ENCODE measurements around the gene KLHL8.
"Not testable (repeated sequence)": the region's sequence is repeated elsewhere in the genome, so short reads cannot be mapped to it uniquely, and the experiment has no call there.

The KLHL8 gene

DNA sequence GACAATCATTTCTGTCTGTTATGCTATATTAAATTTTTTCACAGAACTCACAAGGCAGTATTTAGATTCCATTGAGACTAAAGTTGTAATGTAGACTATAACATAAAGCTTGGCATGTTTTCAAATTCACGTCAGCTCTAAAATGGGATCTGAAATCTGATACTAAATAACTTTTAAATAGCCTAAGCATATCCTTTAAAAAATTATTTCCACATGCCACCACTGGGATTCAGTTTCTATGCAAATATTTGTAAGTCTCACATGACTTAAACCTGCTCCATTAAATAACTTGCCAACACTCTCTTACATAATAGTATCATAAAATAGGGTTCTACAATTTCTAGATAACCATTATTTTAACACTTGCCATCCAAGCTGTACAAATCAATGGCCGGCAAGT is 32.4 kb downstream of the KLHL8 start:
- in situ Hi-C loops (cut with MboI; ENCODE audit: low sequenced_read_pairs): no loop called here

- in situ Hi-C loops (cut with MboI; ENCODE audit: low sequenced_read_pairs): no loop called here
Observed at GRCh38 chr4:87185146-87185870, 35.1 kb downstream of the KLHL8 start.

- in situ Hi-C loops (cut with MboI; ENCODE audit: low sequenced_read_pairs): no loop called here
Observed at GRCh38 chr4:87180767-87181166, 39.7 kb downstream of the KLHL8 start.

GRCh38 chr4:87179751-87180150 is 40.7 kb downstream of the KLHL8 start:
- in situ Hi-C loops (cut with MboI; ENCODE audit: low sequenced_read_pairs): no loop called here

GRCh38 chr4:87174672-87175071 is 45.7 kb downstream of the KLHL8 start:
- in situ Hi-C loops (cut with MboI; ENCODE audit: low sequenced_read_pairs): no loop called here

DNA sequence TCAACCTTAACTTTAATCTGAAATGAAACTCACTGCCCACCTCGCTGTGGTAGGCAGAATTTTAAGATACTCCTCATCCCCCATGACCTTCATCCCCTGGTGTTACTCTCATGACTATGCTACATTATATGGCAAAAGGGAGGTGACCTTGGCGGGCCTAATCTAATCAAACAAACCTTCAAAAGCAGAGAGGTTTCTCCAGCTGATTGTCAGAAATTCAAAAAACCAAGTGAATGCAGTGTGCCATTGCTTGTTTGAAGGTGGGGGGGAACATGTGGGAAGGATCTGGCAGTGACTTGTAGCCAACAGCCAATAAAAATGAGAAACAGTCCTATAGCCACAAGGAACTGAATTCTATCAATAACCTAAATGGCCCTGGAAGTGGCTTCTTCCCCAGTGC is 48.5 kb downstream of the KLHL8 start:
- in situ Hi-C loops (cut with MboI; ENCODE audit: low sequenced_read_pairs): no loop called here

- in situ Hi-C loops (cut with MboI; ENCODE audit: low sequenced_read_pairs): no loop called here
Observed at GRCh38 chr4:87166296-87166854, 54.0 kb downstream of the KLHL8 start.

- in situ Hi-C loops (cut with MboI; ENCODE audit: low sequenced_read_pairs): no loop called here
Observed at GRCh38 chr4:87165892-87166291, 54.5 kb downstream of the KLHL8 start.

DNA sequence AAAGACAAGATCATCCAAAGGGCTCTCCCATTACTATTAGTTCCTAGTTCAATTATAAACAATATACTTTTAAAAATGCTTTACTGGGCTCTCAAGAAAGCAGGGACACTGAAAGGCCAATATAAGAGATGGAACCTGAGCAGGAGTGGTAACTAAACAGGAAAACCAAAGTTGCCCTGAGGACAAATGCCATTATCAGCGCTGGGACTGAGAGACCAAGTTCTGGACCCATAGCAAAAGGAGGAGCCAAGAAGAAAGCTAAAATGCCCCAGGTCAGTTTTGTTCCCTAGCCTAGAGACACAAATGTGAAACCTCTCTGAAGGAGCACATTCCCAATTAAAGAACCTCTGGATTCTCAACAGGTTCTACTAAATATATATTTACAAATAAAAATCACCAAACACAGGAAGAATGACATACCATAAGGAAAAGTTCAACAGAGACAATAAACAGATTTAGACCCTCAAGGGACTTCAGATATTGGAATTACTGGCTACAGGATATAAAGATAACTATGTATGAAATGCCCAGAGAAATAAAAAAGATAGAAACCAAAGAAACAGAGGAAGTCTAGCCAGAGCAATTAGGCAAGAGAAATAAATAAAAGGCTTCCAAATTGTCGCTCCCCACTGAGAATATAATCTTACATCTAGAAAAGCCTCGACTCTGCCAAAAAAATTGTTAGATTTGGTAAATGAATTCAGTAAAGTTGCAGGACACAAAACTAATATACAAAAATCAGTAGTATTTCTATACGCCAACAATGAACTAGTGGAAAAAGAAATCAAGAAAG is 67.1 kb downstream of the KLHL8 start:
- in situ Hi-C loops (cut with MboI; ENCODE audit: low sequenced_read_pairs): loop anchor here (10.0 kb wide), 1 partner anchor 82 kb away; no protein-coding TSS in a partner anchor

DNA sequence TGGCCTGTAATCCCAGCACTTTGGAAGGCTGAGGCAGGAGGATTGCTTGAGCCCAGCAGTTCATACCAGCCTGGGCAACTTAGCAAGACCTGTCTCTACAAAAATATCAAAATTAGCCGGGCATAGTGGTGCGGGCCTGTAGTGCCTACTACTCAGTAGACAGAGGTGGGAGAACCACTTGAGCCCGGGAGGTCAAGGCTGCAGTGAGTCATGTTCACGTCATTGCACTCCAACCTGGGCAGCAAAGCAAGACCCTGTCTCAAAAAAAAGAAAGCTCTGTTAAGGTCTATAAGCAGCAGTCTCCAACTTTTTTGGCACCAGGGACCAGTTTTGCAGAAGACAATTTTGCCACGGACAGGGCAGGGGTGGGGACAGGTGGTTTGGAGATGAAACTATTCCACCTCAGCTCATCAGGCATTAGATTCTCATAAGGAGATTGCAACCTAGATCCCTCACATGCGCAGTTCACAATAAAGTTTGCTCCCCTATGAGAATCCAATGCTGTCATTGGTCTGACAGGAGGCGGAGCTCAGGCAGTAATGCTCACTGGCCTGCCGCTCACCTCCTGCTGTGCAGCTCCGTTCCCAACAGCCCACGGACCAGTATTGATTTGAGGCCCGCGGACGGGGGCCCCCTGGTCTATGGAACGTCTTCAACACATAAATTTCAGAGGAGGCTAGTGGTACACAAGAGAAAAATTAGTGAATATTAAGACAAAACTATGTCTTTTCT is 67.9 kb downstream of the KLHL8 start:
- in situ Hi-C loops (cut with MboI; ENCODE audit: low sequenced_read_pairs): loop anchor here (10.0 kb wide), 1 partner anchor 82 kb away; no protein-coding TSS in a partner anchor

GRCh38 chr4:87151730-87152129 is 68.7 kb downstream of the KLHL8 start:
- in situ Hi-C loops (cut with MboI; ENCODE audit: low sequenced_read_pairs): loop anchor here (10.0 kb wide), 1 partner anchor 83 kb away; no protein-coding TSS in a partner anchor

DNA sequence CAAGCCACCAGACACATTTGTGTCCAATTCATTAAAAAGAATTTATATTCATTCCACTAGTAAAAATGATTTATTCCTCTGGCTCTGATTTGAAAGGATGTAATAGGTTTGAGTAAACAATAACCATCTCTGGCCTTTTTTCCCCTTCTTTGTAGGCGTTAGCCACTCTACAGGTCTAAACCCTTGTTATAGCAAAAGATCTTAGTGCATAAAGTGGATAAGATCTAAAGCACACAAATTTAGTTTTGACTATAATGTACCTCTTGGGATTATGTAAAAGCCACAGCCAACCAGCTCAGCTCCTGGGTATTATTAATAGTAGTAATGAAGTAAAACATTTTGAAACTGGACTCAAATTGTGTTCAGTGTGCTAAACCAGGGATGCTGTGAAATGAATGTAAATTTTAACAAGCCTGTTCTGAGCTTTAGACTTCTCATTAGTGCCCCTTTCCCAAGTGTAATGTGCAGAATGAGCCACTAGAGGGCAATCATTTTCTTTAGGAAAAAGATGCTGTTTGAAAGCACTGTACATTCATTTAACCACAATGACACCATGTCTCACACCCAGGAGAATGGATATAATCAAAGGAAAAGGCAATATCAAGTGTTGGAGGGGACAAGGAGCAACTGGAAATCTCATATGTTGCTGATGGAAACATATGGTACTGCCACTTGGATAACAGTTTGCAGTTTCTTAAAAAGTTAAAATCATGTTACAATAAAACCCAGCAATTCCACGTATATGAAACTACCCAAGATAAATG is 69.7 kb downstream of the KLHL8 start:
- in situ Hi-C loops (cut with MboI; ENCODE audit: low sequenced_read_pairs): loop anchor here (10.0 kb wide), 1 partner anchor 84 kb away; no protein-coding TSS in a partner anchor

GRCh38 chr4:87147116-87147515 is 73.3 kb downstream of the KLHL8 start:
- in situ Hi-C loops (cut with MboI; ENCODE audit: low sequenced_read_pairs): no loop called here

- in situ Hi-C loops (cut with MboI; ENCODE audit: low sequenced_read_pairs): not testable (repeated sequence)
Observed at GRCh38 chr4:87145934-87146333, 74.5 kb downstream of the KLHL8 start.

DNA sequence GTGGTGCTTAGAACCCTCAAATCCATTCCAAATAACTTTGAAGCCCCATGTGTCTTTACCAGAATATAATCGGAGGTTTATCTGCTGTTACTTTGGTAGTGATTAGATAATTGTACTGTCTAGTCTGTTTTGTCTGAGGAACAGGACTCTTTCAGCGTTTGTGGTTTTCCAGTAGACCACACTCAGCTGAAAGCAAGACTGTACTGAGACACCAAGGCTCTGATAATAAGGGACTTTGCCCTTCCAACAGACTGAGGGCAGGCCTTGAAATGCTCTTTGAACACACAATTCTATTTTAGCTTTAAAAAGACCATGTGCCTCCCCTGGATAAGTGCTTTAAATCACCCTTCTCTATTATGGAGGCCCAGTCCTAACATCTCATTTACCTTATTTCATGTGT is 76.1 kb downstream of the KLHL8 start:
- in situ Hi-C loops (cut with MboI; ENCODE audit: low sequenced_read_pairs): no loop called here

GRCh38 chr4:87141428-87141827 is 79.0 kb downstream of the KLHL8 start:
- in situ Hi-C loops (cut with MboI; ENCODE audit: low sequenced_read_pairs): no loop called here

GRCh38 chr4:87134122-87134521 is 86.3 kb downstream of the KLHL8 start:
- in situ Hi-C loops (cut with MboI; ENCODE audit: low sequenced_read_pairs): no loop called here

DNA sequence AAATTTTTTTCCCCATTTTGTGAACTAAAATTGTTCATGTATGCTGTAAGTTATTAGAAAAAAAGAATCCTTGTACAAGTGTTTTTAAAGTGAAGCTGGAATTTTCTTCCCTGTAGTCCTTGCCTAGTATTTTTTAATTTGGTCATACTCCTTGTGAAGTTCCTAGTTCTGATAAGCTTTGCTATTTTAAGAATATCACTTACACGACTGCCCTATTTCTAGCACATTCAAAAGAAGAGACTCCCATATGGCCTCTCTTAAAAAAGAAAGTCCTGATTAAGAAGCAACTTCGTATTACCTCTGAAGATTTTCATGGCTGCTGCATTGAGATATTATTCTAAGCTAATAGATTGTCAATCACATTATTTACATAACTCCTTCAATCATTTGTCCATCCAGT is 87.2 kb downstream of the KLHL8 start:
- in situ Hi-C loops (cut with MboI; ENCODE audit: low sequenced_read_pairs): no loop called here

- in situ Hi-C loops (cut with MboI; ENCODE audit: low sequenced_read_pairs): no loop called here
Observed at GRCh38 chr4:87132035-87132434, 88.4 kb downstream of the KLHL8 start.

- in situ Hi-C loops (cut with MboI; ENCODE audit: low sequenced_read_pairs): no loop called here
Observed at GRCh38 chr4:87130985-87131703, 89.3 kb downstream of the KLHL8 start.

All from HL-60/S4 (cell line).